HG03196 (cell line): ENCODE results near the gene ZBTB7C.

Source experiments
- ATAC-seq: cut with Tn5 transposase; IDR thresholded peaks from one replicate; pipeline ENCODE4 v1.9.1; 2021; ENCODE audit not compliant: unreplicated experiment

ZBTB7C gene

DNA sequence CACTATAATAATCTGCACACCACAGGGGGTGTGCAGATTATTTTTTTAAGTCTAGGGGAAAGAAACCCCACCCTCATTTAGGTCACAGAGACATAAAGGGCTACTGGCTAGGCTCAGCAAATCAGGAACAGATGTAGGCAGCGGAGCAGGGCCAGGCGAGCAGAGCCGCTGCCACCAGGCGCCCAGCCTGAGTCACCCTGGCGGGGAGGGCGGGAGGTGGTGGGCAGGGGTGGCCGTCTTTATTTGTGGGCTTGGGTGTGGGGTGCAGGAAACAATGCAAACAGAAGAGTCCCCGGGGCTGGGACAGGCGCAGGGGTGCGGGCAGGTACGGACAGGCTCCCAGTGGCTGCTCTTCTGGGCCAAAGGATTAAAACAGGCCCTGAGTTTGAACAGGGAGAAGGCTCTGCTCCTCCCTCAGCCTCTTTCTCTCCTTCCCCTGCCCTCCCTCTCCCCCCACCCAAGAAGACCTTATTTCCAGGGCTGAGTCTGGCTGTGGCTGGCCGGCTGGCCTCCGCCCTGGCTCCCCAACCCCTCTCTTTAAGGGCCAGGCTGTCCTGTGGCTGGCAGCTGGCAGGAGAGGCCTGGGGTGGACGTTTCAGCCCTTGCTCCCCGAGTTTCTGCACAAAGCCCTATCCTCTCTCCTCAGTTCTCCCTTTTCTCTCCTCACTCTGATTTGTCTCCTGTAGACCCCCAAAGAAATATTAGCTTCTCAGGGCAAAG is 335.8 kb downstream of the ZBTB7C start:
- no peak for ATAC-seq

DNA sequence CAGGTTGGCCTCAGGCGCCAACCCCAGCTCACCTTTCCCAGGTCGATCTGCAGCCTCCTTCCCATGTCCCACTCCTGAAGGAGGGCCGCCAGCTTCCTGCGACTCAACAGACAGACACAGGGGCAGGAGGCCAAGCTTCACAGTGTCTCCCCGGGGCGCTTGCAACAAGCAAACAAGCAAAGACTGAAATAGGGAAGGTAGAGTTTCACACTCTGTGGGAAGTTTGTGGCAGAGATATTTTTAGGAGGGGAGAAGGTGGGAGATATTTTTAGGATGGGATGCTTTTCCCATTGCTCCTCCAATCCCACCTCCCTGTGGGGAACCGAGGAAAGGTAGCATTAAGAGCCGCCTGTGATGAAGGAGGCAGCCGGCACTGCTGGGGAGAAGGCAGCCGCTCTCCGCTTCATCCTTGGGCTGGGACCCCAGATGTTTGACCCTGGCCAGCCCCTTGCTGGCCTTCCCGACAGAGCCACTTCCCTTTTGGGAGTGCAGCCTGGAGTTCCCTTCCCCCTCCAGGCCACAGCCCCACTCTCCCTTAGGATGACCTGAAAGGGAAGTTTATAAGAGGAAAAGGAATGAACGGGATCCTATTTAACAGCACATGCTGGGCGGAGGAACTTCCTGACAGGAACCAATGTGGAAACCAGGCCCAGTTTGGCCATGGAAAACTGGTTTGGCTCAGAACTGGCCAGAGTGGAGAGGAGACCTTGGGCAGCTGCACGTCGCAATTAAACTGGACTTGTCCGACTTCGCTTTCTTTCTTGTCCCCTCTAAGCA is 336.6 kb downstream of the ZBTB7C start:
- ATAC-seq = no peak

DNA sequence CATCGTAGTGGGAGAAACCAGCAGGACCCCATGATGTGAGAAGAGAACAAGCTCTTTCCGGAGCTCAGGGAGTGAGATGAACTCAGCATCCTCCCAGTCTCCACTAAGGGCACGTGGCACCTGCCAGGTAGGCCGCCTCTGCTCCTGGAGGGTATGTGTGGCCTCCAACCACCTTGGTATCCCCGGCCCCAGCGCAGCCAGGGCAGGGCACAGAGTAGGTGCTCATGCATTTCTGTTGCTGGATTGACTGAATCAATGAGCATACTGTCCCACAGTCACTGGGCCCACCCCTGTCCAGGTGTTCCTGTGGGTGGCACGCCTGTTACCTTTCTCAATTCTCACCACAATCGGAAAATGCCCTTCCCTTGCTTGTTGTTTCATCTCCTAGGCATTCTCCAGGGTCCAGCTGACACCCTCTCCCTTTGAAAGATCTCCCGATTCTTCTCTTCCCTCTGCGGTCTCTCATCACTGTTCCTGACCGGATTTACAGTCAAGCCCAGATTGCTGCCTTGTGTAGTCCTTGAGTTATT is 340.2 kb downstream of the ZBTB7C start:
- no peak for ATAC-seq

DNA sequence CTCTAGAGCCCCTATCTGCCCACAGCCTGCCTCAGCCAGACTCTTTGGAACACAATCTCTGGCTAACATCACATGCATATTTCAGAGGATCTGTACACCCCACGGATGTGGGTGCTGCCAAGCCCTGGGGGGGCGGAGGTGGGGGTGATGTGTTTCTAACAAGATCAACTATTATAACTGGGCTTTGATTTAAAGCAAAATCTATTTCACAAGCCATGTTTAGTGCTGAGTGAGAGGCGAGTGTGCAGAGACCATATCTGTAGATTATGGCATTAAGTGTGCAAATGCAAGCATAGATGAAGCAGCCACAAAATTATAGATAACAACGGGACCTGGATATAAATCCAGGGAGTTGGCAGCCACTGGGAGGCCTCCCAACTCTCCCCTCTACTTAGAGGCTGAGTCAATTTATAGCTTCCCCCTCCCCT is 342.9 kb downstream of the ZBTB7C start:
- ATAC-seq = no peak

DNA sequence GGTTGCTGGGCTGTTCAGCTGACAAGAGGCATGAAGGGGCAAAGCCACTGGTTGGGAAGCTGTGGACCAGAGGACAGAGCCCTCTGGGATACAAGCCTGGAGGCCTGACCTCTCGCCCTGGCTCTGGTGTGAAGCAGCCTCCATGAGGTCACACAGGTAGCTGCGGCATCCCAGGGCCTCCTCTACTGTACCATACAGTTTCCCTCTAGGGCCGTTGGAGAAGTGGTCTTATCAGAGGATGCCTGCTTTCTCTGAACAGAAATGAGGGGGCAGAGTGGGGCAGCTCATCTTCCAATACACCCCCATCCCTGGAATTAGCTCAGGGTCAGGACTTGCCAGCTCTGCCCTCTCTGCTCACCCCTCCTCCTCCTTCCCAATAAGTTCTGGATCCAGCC is 343.6 kb downstream of the ZBTB7C start:
- no peak for ATAC-seq

DNA sequence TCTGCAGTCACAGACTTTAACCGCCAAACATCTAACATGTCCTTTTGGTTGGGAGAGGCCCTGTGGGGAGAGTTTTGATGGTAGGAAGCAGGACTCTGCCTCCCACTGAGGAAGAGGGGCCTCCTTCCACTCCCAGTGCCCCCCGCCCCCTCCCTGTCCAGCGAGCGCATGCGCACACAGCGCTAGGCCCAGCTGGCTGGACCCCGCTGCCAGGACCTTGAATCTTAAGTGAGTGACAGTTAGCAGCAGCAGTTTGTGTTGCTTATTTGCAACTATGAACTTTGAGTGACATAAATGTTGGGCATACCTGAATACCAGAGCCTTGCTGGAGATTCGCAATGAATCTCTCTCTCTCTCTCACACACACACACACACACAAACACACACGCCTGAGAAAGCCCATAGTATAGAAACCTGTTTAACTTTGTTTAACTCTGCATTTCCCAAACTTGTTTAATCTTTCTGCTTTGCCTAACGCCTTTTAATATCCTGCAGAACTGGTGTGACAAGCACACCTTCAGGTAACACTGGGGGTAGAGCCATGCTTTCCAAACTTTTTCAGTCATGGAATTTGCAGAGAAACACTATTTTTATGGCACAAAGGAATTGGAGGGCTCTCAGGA is 344.1 kb downstream of the ZBTB7C start:
- ATAC-seq = no peak

DNA sequence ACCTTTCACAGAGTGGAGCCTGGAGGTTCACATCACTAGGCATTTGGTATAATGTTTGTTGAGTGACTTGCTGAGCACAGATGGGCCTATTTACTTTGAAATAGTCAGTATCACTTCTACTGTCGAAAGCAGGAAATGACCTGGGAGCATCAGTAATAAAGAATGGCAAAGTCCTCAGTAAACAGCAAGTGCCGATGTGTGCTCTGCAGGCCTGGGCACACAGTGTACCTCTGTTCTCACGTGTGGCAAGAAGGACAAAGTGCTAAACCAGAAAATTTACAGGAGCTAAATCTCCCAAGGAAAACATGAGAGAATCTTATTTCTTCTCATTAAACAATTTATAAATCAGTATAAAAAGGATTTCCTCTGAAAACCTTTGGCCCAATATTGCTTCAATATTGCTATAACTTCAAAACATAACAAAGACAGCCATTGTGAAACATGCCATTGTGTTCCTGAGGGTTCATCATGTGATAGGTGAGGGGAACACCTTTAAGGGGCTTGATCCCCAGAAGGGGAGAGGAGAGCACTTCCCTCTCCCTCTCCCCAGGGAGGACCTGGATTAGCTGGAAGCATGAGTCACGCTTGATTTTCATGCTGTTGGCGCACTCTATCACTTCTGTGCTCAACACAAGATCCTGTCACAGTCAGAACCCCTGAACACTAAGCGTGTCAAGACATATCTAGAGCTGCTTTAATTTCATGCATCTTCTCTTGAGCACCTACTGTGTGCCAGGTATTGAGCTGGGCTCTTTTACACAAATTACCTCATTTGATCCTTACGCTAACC is 347.2 kb downstream of the ZBTB7C start:
- ATAC-seq = no peak

DNA sequence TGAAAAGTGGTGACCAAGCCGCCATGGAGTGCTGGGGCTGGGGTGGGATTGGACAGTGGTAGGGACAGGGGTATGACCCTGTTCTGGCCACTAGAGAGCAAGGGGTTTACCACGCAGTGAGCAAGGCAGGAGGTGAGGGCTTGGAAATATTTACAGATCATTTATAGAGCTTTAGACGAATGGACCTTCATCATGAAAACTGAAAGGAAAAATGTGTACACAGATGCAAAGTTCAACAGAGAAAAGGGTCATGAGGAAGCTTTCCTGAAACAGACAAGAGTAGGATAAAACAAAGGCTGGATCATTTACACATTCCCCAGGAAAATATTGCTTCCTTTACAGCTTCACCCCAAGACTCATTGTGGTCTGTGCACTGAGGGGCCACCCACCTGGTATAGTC is 348.2 kb downstream of the ZBTB7C start:
- no peak for ATAC-seq

DNA sequence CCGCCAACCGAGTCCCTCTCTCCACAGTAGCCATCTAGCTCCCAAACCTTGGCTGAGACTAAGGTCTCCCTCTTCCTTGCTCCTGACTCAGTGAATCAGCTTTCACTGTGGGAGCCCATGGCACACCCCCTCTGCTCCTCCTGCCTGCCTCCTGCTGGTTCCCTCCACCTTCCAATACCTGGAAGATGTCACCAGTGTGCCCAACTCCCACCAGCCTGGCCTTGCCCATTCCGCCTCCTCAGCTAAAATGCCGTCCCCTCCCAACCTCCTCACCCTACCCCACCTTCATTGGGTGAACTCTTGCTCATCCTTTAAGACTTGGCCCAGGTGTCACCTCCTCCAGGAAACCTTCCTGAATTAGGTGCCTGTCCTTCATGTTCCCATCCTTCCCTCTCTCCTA is 348.8 kb downstream of the ZBTB7C start:
- no peak for ATAC-seq

DNA sequence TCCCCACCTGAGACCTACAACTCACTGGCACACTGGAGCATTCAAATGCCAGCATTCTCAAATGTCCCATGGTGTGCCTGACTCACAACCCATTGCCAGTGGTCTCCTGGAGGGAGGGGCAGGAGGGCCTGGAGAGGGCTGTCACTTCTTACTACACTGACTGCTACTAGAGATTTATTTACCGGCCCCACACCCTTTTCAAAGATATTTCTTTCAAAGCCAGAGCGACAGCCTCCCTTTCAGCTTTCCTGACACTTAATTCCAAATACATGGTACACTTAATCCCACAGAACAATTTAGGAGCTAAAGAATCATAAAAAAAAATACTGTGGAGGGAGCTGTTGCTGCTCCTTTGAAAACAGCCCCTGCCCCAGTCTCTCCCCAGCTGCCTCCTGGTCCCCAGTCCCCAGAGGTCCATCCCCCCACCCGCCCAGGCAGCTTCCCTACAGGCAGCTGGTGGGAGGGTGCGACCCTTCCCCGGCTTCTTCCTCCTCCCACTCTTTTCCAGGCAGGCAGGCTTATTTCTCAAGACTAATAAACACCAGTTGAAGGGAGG is 349.6 kb downstream of the ZBTB7C start:
- no peak for ATAC-seq

DNA sequence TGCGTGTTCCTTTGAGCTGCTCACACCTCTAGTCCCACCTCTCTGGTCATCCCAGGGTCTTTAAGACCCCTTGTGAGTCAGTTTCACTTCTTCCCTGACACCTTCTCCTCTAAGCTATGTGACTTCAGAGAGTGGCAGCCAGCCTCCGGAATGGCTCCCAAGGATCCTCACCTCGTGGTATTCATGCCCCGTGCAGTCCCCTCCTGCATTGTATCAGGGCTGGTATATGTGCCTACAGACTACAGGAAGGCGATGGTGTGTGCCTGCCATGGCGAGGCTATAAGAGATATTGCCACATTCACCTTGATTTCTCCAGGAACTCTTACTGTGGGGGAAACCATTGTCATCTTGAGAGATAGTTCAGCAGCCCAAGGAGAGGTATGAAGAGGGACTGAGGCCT is 350.7 kb downstream of the ZBTB7C start:
- no peak for ATAC-seq

DNA sequence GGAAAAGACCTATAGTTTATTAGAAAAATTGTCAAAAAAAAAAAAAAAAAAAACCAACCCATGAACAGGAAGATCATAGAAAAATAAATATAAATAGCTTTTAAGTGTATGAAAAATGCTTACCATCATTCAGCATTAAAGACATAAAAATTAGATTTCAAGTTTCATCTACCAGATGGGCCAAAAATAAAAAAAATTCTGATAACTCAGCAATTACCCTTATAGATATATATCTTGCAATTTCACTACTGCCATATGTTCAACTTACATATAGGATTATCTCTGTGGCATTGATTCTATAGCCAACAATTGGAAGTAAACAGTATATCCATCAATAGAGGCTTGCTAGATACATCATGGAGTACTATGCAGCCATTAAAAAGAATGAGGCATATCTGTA is 352.2 kb downstream of the ZBTB7C start:
- no peak for ATAC-seq

DNA sequence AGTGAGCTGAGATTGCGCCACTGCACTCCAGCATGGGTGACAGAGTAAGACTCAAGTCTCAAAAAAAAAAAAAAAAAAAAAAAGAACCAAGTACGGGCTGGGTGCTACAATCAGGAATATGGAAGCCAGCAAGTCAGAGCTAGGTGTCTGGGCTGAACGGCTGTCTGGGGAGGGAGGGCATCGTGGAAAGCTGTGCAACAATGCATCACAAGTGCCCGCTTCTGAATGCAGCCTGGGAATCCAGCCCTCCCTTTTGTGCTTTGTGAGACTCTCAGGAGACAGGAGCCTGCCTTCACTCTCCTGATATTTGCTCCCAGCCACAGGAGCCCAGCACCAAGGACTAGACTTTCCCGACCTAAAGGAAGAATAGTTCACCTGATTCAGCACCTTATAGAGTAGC is 353.8 kb downstream of the ZBTB7C start:
- ATAC-seq = no peak

DNA sequence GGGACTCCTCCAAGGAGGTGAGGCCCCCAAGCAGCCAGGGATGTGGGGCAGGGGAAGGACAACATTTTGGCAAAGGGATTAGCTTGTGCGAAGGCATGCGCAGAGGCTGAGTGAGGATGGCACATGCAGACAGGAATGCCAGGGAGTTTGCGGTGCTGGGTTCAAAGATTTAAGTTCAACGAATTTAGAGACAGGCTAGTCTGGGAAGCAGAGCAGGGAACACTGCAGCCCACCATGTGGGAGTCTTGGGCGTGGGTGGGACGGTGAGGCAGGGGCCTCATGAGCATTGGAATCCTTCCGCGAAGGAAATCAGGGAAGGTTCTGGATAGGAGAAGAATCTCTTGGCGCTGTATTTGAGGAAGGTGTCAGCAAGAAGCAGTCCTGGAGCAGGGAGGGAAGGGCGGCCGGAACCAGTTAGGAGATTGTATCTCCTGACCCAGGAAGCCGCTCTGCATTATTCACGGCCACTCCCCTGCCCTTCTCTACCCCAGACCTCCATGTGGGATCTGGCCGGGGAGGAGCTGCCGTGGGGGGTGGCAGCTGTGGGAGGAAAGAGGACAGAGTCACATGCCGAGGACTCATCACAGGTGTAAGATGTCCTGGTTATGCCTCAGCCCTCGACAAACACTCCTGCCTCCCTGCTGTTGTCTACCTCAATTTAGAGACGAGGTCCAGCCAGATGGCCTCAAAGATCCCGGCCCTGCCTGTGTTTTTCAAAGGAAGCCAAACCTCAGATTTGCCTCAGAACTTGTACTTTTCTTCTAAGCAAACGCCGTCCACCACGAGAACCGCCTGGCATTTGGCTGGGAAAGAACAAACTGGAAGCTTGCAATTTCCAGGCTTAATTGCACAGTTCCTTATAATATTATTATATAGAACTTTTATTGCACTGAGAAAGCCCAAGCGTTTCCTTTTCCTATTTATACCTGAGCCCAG is 355.0 kb downstream of the ZBTB7C start:
- ATAC-seq = no peak

DNA sequence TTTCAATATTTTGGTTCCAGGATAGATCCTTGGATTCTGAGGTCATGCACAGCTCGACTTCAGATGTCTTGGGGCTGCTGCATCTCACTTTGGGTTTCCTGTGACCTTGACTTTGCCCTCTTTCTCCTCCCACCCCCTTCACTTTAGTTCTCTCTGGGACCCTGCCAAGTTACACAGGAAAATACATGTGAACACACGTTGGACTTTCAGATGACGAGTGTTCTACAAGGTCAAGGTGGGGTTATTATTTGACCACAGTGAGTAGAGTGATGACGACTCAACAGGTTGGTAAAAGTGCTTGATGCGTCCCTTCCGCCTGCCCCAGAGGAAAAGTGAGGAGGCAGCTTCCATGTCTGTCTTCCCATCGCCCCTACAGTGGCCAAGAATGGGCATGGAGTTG is 356.3 kb downstream of the ZBTB7C start:
- no peak for ATAC-seq

DNA sequence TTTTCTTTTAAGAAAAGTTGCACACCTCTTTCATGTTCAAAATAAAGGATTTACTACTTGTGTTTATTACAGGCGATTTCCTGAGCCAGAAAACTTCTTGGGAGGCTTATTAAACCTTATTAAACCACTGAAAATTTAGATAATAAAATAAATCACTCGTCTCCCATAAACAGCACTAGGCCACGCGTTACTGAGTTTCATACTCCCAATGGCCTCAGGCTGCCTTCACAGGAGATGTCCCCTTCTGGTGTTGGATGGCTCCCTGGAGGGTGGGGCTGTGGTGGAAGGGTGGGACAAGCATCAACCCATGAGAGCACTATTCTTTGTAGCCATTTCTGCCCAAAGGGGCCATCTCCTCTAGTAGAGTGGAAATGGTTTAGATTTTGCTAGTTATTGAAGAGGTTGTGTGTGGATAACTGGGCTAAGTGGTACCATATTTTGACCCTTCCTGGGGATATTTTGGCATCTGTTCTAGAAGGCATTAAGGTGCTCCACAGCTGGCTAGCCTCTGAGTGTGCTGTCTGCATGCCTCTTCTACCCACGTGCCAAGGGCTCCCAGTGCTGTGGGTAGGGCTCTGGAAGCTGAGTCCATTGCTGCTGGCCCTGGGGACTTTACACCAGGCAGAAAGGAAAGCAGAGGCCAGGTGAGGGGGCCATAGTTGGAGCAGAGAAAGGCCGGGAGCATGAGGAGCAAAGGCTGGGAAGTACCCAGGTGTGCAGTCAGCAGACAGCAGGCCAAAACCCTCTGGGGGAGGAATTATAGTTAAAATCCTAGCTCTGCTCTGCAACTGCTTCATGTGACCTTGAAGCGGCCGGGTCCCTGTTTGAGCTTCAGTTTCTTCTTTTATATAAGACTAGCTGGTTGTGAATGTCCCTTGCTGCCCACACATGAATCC is 357.0 kb downstream of the ZBTB7C start:
- no peak for ATAC-seq

DNA sequence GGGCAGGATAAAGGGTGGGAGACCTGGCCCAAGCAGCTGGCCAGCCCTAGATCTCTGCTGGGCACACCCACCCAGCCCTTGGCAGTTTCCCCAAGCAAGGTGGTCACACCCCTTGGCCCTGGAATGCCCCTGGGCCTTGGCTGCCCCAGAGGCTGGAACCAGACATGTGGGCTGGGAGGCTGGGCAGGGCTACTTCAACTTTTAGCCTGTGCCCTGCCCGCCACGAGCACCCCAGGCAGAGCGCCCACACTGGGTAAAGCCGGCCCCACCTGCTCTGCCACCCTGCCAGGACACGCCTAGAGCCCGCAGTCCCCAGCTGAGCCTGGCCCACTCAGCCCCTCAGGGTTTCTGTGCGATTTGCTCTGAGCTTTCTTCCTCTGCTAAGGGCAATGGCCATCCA is 359.0 kb downstream of the ZBTB7C start:
- no peak for ATAC-seq

DNA sequence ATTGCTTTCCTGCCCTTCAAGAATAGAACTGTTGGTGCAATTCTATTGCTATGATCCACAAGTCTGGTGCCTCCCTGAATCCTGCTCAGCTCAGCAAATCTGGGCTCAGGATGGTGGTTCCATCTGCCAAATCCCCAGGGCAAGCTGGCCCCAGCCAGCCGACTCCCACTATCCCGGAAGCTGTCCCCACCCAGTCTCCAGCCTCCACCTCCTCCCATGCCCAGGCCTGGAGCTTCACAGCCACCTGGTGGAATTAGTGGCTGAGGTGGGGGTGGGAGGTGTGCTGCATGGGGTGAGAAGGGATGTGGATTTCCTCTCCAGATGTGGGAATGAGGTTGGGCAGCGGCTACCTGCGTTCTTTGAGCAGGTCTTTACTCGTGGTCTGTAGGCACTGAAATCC is 359.4 kb downstream of the ZBTB7C start:
- no peak for ATAC-seq

DNA sequence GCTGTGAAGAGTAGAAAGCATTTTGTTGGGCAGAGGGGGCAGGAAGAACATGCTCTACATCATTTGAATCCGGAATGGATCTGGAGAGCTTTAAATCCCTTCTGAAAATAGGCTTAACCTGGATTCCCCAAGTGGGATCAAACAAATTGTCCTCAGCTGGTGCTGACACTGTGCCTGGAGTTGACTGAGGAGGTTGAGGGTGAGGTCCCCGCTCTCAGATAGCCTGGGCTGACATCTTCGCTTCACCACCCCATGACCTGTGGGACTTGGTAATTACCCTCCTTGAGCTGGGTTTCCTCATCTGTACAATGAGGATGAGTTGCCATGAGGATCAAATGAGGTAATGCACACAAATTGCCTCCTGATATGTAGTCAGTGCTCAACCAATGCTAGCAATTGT is 360.9 kb downstream of the ZBTB7C start:
- no peak for ATAC-seq
